Uterine smooth muscle cell (primary cell): ENCODE results near the gene LEPROT. TPM values are rescaled to one million over a fixed set of nuclear protein-coding genes. Genes with fewer than 3 reads are reported as not detected.

Source experiments
- total RNA-seq: library from RNA; depleted of rRNA; stranded (reverse); fragments of >200 nt; gene quantifications from 2 replicates; pipeline ENCODE4 v1.2.3, GENCODE V29; 2014

Gene LEPROT, protein sequence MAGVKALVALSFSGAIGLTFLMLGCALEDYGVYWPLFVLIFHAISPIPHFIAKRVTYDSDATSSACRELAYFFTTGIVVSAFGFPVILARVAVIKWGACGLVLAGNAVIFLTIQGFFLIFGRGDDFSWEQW
- 37.4 and 47.1 TPM in 2 replicates for total RNA-seq

DNA sequence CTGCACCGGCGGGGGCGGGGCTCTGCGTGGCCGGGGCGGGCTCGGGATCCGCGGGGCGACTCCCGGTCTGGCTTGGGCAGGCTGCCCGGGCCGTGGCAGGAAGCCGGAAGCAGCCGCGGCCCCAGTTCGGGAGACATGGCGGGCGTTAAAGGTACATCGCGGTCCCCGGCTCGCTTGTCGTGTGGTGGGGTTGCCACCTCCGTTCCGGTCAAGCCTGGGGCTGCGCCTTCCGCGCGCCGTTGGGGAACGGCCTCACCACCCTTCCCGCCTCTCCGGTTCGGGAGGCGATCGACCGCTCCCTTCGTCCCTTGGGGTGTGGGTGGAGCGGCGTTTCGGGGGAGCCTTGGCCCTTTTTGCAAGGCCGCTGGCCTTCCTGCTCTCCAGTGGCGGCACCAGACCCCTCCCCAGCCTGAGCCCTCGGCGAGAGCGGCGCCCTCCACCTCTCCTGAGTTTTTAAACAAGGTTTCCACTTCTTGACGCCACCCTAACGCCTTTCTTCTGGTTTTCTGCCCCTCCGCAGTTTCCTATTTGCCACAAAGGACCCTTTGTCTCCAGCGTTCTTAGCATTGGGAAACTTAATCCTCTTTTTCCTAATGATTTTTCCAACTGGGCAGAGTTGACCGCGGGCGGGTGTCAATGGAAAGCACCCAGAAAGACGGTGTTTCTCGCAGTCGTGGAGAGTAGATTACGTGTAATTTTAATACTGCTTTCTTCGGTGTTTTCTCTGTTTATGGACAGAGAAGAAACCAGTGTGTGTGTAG, at the start of gene LEPROT, which contains the start of gene LEPR:
LEPROT (plus strand) TSS at position 79 of the 761 bp plus-strand sequence; CDS start at position 136, 57 bp downstream.
LEPR (plus strand) TSS at position 79 of the 761 bp plus-strand sequence. CDS start 144,898 bp downstream, outside the sequence.

Other genes with a start within 250 kb of the LEPROT start
- 0.44 and 0.62 TPM in 2 replicates for gene DNAJC6, start 111.1 kb upstream of the LEPROT start, total RNA-seq
- 9.3 and 20.6 TPM in 2 replicates for gene LEPR, start within 50 bp of the LEPROT start, total RNA-seq